Duodenal mucosa (tissue), 2 donors: Measurements from ENCODE around the gene SART1.

ENCODE experiments used
- H3K27ac ChIP-seq: one replicate; pipeline ENCODE4 v1.7.0; 2013; ENCODE audit warnings: low read depth, low read length
- H3K27me3 ChIP-seq, 2 donors: one replicate each; pipeline ENCODE4 v1.7.0; 2013; ENCODE audit warnings: low read length in 2 of 2, control low read depth in 1 of 2; ENCODE audit not compliant: insufficient read depth in 2 of 2, control insufficient read depth in 1 of 2
- H3K36me3 ChIP-seq, 2 donors: one replicate each; pipeline ENCODE4 v1.7.0; 2013; ENCODE audit warnings: low read length in 2 of 2, control low read depth in 1 of 2; ENCODE audit not compliant: insufficient read depth in 2 of 2, control insufficient read depth in 1 of 2
- H3K4me1 ChIP-seq, 2 donors: one replicate each; pipeline ENCODE4 v1.7.0; 2013; ENCODE audit warnings: low read length in 2 of 2, control low read depth in 1 of 2; ENCODE audit not compliant: insufficient read depth in 2 of 2, control insufficient read depth in 1 of 2
- H3K4me3 ChIP-seq, 2 donors: one replicate each; pipeline ENCODE4 v1.7.0; 2013; ENCODE audit warnings: low read length in 2 of 2, low read depth in 1 of 2
- H3K9ac ChIP-seq, 2 donors: one replicate each; pipeline ENCODE4 v1.7.0; 2013; ENCODE audit warnings: low read length in 2 of 2, low read depth in 1 of 2
- H3K9me3 ChIP-seq, 2 donors: one replicate each; pipeline ENCODE4 v1.7.0; 2013; ENCODE audit warnings: low read length in 2 of 2, control low read depth in 1 of 2; ENCODE audit not compliant: control insufficient read depth in 1 of 2

Gene SART1

DNA sequence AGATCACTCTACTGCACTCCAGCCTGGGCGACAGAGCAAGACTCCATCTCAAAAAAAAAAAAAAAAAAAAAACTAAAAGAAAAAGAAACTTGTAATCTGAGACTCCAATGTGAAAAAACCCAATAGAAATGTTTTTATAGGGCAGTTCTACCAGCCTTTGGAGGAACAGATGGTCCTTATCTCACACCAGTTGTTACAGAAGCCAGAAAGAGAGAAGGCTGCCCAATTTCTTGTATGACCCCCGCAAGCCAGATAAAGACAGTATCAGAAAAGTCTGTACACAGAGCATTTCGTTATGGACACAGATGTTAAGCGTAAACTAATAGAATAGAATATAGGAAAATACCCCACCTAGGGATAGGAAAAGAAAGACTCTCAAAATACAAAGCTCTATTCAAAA lies 27.5 kb upstream of the SART1 start:
- H3K27ac ChIP-seq, result no peak overlapping the region
- no peaks in the 10 kb centered on the region for H3K9me3 ChIP-seq
- H3K36me3 ChIP-seq, result no peaks in the 10 kb centered on the region
- H3K9ac ChIP-seq, result no peak overlapping the region
- no peak overlapping the region for H3K4me3 ChIP-seq
- H3K4me1 ChIP-seq, result peaks cover 0 to 1% of the 10 kb centered on the region in 2 donors
- peaks cover 0 to 3% of the 10 kb centered on the region in 2 donors for H3K27me3 ChIP-seq

DNA sequence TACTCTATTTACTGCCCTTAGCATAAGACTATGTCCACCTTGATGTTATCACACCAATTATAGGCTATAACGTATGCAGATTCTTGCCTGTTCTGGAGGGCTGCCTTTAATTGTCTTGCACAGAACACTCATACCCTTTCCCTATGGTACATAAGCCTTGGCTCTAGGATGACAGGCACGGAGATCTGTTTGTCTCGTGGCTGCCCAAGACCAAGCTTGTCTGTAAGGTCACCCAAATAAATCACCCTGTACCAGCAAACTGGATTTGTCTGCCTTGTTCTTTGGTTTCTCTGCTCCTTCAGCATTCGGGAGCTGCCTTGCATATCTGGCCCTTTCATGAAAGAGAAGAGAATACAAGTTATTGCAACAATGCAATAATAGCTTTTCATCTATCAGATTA lies 23.8 kb upstream of the SART1 start:
- Histone ChIP-seq H3K27ac (no peak overlapping the region), H3K36me3 (no peaks in the 10 kb centered on the region), H3K27me3 (peaks cover 0 to 9% of the 10 kb centered on the region in 2 donors), H3K9me3 (no peaks in the 10 kb centered on the region), H3K9ac (no peak overlapping the region), H3K4me1 (no peaks in the 10 kb centered on the region), H3K4me3 (no peak overlapping the region)

DNA sequence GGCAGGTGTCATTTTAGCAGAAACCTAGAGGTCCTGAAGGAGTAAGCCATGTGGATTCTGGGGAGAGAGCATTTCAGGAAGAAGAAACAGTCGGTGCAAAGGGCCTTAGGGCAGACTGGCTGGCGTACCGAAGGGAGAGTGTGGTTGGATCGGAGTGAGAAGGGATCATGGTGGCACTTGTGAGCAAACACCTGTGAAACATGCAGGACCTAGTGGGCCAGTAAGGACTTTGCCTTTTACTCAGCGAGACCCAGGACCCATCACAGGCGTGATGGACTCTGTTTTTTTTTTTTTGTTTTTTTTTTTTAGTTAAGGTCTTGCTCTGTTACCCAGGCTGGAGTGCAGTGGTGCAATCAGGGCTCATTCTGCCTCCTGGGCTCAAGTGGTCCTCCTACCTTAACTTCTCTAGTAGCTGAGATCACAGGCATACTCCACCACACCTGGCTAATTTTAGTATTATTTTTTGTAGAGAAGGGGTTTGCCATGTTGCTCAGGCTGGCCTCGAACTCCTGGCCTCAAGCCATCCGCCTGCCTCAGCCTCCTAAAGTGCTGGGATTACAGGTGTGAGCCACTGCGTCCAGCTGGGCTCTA lies 19.7 kb upstream of the SART1 start:
- H3K27ac ChIP-seq, result no peak overlapping the region
- no peaks in the 10 kb centered on the region for H3K36me3 ChIP-seq
- H3K4me3 ChIP-seq, result no peak overlapping the region
- peaks cover 0 to 9% of the 10 kb centered on the region in 2 donors for H3K27me3 ChIP-seq
- no peaks in the 10 kb centered on the region for H3K9me3 ChIP-seq
- H3K9ac ChIP-seq, result no peak overlapping the region
- H3K4me1 ChIP-seq, result no peaks in the 10 kb centered on the region

DNA sequence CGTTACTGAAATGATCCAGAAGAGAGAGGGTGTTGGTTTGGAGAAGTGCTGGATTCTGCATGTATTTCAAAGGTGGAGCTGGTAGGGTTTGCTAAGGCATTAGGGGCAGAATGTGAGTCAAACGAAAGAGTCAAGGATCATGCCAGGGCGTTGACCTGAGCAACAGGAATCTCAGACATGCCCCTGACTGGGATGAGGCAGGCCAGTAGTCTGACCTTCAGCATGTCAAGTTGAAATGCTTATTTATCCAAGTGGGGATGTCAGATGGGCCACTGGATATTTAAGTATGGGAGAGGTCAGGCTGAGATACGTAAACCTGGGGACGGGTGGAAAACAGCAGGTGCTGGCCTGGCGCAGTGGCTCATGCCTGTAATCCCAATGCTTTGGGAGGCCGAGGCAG lies 19.0 kb upstream of the SART1 start:
- Histone ChIP-seq H3K27me3 (peaks cover 0 to 7% of the 10 kb centered on the region in 2 donors), H3K4me3 (no peak overlapping the region), H3K9ac (no peak overlapping the region), H3K27ac (no peak overlapping the region), H3K36me3 (no peaks in the 10 kb centered on the region), H3K9me3 (no peaks in the 10 kb centered on the region), H3K4me1 (no peaks in the 10 kb centered on the region)

DNA sequence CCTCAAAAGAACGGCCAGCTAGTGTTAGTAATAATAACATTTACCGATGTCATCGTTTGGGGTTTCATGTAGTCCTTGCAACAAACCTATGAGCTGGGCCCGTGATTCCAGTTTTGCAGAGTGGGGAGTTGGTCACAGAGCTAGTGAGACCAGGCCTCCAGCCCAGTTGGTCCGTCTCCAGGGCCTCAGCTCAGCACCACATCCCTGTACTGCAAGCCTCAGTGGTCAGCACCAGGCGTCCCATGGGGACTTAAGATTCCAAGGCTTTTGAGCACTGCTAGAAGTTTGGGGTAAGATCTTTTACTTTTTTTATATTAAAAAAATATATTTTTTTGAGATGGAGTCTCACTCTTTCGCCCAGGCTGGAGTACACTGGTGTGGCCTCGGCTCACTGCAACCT lies 17.3 kb upstream of the SART1 start:
- Histone ChIP-seq H3K36me3 (no peaks in the 10 kb centered on the region), H3K9me3 (no peaks in the 10 kb centered on the region), H3K4me1 (no peaks in the 10 kb centered on the region), H3K9ac (no peak overlapping the region), H3K27me3 (peaks cover 0 to 6% of the 10 kb centered on the region in 2 donors), H3K4me3 (no peak overlapping the region), H3K27ac (no peak overlapping the region)

DNA sequence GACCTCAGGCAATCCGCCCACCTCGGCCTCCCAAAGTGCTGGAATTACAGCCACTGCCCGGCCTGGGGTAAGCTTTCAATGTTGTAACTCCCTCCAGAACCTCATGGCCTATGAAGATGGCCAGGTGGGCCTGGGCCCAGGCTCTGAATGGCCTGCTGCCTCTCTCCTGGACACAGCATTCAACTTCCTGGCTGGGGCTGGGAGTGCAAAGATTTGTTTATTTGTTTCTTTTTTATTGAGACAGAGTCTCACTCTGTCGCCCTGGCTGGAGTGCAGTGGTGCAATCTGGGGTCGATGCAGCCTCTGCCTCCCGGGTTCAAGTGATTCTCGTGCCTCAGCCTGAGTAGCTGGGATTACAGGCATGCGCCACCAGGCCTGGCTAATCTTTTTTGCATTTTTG lies 16.8 kb upstream of the SART1 start:
- no peaks in the 10 kb centered on the region for H3K36me3 ChIP-seq
- peaks cover 0 to 6% of the 10 kb centered on the region in 2 donors for H3K27me3 ChIP-seq
- H3K4me3 ChIP-seq, result no peak overlapping the region
- H3K27ac ChIP-seq, result no peak overlapping the region
- no peak overlapping the region for H3K9ac ChIP-seq
- no peaks in the 10 kb centered on the region for H3K4me1 ChIP-seq
- no peaks in the 10 kb centered on the region for H3K9me3 ChIP-seq

DNA sequence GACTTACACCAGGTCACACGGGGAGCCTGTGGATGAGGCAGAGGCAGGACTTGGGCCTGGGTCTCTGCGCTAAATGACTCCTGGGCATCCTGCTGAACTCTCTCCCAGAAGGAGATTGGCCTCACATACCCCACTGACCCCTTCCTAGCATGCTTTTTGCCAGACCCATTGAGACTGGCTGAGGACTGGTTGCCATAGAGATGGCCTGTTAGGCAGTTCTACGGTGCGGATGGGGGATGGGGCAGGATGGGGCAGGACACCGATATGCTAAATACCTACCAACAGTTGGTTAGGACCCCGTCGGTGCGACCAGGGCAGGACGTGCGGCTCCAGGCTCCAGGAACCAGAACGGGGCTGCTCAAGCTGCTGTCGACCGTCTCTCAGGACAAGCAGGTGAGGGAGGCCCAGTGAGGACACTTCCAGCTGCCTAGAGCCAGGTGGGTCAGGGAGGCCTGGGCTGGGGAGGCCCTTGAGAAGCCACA lies 16.1 kb upstream of the SART1 start, which contains the start of gene TSGA10IP:
Gene TSGA10IP (plus strand): TSS at position 51 of the 482 bp plus-strand sequence. CDS start 196 bp downstream, at position 247.
- H3K4me1 ChIP-seq, result no peaks in the 10 kb centered on the region
- no peak within 1 kb of the TSS for H3K9ac ChIP-seq
- H3K27ac ChIP-seq, result no peak within 1 kb of the TSS
- no peaks in the 10 kb centered on the region for H3K36me3 ChIP-seq
- H3K27me3 ChIP-seq, result peaks cover 0 to 4% of the 10 kb centered on the region in 2 donors
- no peaks in the 10 kb centered on the region for H3K9me3 ChIP-seq
- H3K4me3 ChIP-seq, result no peak within 1 kb of the TSS

DNA sequence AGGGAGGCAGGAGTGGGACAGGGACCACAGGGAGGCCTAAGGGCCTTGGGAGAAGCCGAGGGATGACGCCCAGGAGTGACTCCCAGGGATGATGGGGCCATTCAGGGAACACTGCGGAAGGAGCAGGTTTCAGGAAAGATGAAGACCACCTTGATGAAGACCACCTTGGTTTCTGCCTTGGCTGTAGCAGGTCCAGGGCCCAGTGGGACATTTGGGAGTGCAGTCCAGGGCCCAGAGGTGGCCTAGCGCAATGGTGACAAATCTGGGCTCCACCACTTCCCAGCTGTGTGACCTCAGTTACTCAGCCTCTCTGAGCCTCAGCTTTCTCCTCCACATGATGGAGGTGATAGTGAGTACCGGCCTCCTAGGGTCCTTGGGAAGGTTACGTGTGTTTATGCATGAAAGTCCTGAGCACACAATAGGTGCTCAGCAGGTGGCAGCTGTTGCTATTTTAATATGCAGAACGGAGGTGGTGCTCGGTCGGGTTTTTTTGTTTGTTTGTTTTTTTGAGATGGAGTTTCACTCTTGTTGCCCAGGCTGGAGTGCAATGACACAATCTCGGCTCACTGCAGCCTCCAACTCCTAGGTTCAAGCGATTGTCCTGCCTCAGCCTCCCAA lies 15.5 kb upstream of the SART1 start:
- Histone ChIP-seq H3K9me3 (no peaks in the 10 kb centered on the region), H3K27ac (no peak overlapping the region), H3K4me1 (no peaks in the 10 kb centered on the region), H3K9ac (no peak overlapping the region), H3K27me3 (peaks cover 0 to 3% of the 10 kb centered on the region in 2 donors), H3K4me3 (no peak overlapping the region), H3K36me3 (no peaks in the 10 kb centered on the region)

DNA sequence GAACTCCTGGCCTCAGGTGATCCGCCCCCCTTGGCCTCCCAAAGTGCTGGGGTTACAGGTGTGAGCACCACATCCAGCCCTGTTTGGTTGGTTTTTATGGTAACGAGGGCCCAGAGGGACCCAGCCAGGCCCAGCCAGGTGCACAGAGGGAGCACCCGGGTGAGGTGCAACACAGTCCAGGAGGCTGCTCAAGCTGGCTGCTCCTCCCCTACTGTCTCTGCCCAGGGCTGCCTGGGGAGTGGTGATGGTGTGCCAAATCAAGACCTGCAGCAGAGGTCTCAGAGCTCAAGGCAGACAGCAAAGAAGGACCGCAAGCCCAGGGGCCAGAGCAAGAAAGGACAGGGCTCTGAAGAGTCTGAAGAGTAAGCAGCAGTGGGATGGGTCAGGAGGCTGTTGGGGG lies 14.9 kb upstream of the SART1 start:
- no peaks in the 10 kb centered on the region for H3K4me1 ChIP-seq
- H3K4me3 ChIP-seq, result no peak overlapping the region
- H3K27ac ChIP-seq, result no peak overlapping the region
- H3K9ac ChIP-seq, result no peak overlapping the region
- H3K36me3 ChIP-seq, result no peaks in the 10 kb centered on the region
- no peaks in the 10 kb centered on the region for H3K27me3 ChIP-seq
- no peaks in the 10 kb centered on the region for H3K9me3 ChIP-seq

DNA sequence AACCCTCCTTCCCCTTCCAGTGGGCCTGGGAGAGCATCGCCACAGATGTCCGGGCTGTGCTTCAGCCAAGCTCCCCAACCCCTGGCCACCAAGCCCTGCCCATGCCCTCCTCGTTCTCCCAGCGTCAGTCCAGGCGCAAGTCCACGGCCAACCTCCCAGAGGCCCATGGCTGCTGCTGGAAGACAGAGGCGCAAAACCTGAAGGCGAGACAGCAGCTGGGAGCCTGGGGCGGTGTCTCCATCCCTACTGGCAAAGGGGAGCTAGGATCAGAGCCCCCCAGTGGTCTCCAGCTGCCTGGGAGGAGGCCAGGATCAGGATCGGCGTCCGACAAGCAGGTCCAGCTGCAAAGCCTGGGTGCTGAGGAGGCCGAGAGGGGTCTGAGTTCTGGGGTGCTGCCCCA lies 14.4 kb upstream of the SART1 start:
- H3K9ac ChIP-seq, result no peak overlapping the region
- no peaks in the 10 kb centered on the region for H3K4me1 ChIP-seq
- H3K36me3 ChIP-seq, result no peaks in the 10 kb centered on the region
- no peak overlapping the region for H3K27ac ChIP-seq
- no peaks in the 10 kb centered on the region for H3K27me3 ChIP-seq
- no peak overlapping the region for H3K4me3 ChIP-seq
- no peaks in the 10 kb centered on the region for H3K9me3 ChIP-seq
